ENCODE data around the gene GP1BB. TPM values are rescaled to one million over a fixed set of nuclear protein-coding genes. Genes with fewer than 3 reads are reported as not detected.

GP1BB gene
- total and polyA plus RNA-seq, 10 of the 15 experiments (the other 5 are each of a cell fraction or from before 2014, with no cell fraction given), result 0.05 to 0.28 (median 0.28) TPM; not detected in 7

DNA sequence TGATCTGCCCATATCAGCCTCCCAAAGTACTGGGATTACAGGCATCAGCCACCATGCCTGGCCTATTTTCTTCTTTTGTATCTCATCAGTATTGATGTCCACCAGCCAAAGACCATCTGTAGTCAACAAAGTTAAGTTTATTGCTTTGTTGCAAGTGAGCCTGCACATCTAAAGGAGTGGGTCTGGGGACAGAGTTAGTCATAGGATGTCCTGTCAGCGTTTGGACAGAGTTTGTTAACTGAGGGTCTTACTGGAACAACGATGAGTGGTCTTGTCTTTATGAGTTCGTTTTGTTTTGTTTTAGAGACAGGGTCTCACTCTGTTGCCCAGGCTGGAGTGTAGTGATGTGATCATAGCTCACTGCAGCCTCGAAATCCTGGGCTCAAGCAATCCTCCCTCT is 49.7 kb upstream of the GP1BB start:
- DNase-seq (ENCODE audit: low read depth, low spot score) (no peak), FAIRE-seq (no peak), ATAC-seq (no peak)
- SMC1A ChIA-PET (ENCODE audit: uncharacterized antibody, unreplicated experiment), result interaction anchor here (0.6 kb wide), 1 partner anchor 330 kb away, joined by 3 read pairs; no protein-coding TSS in a partner anchor
- Histone ChIP-seq H3K4me3 (no peak overlapping the region), H4K20me1 (ENCODE audit: control insufficient read depth, insufficient read depth) (no peaks in the 10 kb centered on the region), H3K9ac (ENCODE audit: control insufficient read depth, insufficient read depth, low read length) (no peak overlapping the region), H3K4me1 (ENCODE audit: control insufficient read depth, insufficient read depth, low read length) (no peaks in the 10 kb centered on the region), H3K79me2 (ENCODE audit: control insufficient read depth, insufficient read depth, low read length) (no peaks in the 10 kb centered on the region), H3K36me3 (ENCODE audit: control insufficient read depth in 2 of 2, insufficient read depth in 2 of 2, low read length in 1 of 2) (no peaks in the 10 kb centered on the region), H3K27ac (ENCODE audit: control insufficient read depth, insufficient read depth) (no peak overlapping the region), H2AFZ (ENCODE audit: control insufficient read depth, low read depth, low read length) (no peak overlapping the region), H3K4me2 (ENCODE audit: control insufficient read depth, insufficient read depth) (no peak overlapping the region), H3K27me3 (replicated peaks in 1 of 2; ENCODE audit: control insufficient read depth in 2 of 2, insufficient read depth in 2 of 2, low read length in 1 of 2) (no peaks in the 10 kb centered on the region), H3K9me3 (replicated peaks; ENCODE audit: control insufficient read depth, insufficient read depth, low read length) (no peaks in the 10 kb centered on the region)
- RAD21 ChIA-PET (ENCODE audit: unreplicated experiment), result no interaction called here
- CTCF ChIA-PET, result no interaction called here
- TF ChIP-seq CREB1 (IDR thresholded peaks at IDR 0.05; ENCODE audit: low read depth), result no peak
- in situ Hi-C loops (cut with MboI) (no loop called here), intact Hi-C loops (cut with micrococcal nuclease; ENCODE audit: unreplicated experiment) (no loop called here)
- no TSS peak for BruUV-seq (replicated peaks)
- POLR2A ChIA-PET, result no interaction called here
- 19% methylated on average over 4 of the region's 4 CpGs for WGBS (ENCODE audit: insufficient coverage, insufficient replicate concordance, low lambda C conversion rate, missing lambda C conversion rate)

DNA sequence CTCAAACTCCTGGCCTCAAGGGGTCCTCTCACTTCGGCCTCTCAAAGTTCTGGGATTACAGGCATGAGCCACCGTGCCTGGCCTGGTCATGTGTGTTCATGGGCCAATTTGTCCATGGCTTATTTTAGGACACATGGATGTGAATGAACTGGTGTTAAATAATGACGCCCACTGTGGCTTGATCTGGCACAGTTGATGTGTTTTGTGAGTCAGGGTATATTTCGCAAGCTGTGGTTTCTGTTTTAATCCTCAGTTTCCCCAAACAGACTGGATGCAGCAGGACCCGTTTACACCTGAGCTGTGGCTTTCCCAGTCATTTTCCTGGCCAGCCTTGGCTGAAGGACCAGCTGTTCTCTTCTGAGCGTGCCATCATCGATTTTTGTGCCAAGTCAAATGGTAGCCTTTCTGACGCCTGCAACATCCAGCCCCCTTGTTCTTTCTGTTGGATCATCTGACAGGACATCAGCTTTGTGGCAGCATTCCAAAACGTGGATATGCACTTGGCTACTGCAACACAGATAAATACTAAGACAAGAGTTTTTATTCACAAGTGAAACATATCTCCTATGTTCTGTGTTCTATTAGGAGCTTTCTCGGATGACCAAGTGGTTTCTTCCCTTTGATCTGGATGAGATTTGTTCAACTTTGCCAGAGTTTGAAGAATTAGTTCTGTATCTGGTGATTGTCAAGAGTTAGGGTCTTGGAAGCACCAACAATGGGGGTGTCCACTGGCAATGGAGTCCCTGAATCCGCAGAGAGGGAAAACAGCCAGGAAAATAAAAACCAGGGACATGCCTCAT is 49.0 kb upstream of the GP1BB start:
- no peak overlapping the region for H2AFZ ChIP-seq (ENCODE audit: control insufficient read depth, low read depth, low read length)
- in situ Hi-C loops (cut with MboI) (no loop called here), intact Hi-C loops (cut with micrococcal nuclease; ENCODE audit: unreplicated experiment) (no loop called here)
- CTCF ChIA-PET, result no interaction called here
- no peak overlapping the region for H3K27ac ChIP-seq (ENCODE audit: control insufficient read depth, insufficient read depth)
- no peaks in the 10 kb centered on the region for H3K27me3 ChIP-seq (replicated peaks in 1 of 2; ENCODE audit: control insufficient read depth in 2 of 2, insufficient read depth in 2 of 2, low read length in 1 of 2)
- SMC1A ChIA-PET (ENCODE audit: uncharacterized antibody, unreplicated experiment), result no interaction called here
- POLR2A ChIA-PET, result no interaction called here
- H3K36me3 ChIP-seq (ENCODE audit: control insufficient read depth in 2 of 2, insufficient read depth in 2 of 2, low read length in 1 of 2), result no peaks in the 10 kb centered on the region
- H3K4me1 ChIP-seq (ENCODE audit: control insufficient read depth, insufficient read depth, low read length), result no peaks in the 10 kb centered on the region
- TF ChIP-seq MEF2A (IDR thresholded peaks at IDR 0.05; ENCODE audit: insufficient read depth, low read depth, low read length) (no peak), SIN3A (IDR thresholded peaks at IDR 0.05; ENCODE audit: low read depth, low read length) (no peak), CHD2 (IDR thresholded peaks at IDR 0.05; ENCODE audit: borderline replicate concordance, low read depth, low read length) (no peak), PML (IDR thresholded peaks at IDR 0.05; ENCODE audit: low read length) (no peak), CREB1 (IDR thresholded peaks at IDR 0.05; ENCODE audit: low read depth) (no peak), HDAC6 (IDR thresholded peaks at IDR 0.05; ENCODE audit: unreplicated experiment) (no peak), ZZZ3 (IDR thresholded peaks at IDR 0.05; ENCODE audit: control insufficient read depth, insufficient read length, low read depth) (no peak)
- no peaks in the 10 kb centered on the region for H4K20me1 ChIP-seq (ENCODE audit: control insufficient read depth, insufficient read depth)
- no peak overlapping the region for H3K9ac ChIP-seq (ENCODE audit: control insufficient read depth, insufficient read depth, low read length)
- FAIRE-seq (no peak), DNase-seq (ENCODE audit: low read depth, low spot score) (no peak), ATAC-seq (no peak)
- no TSS peak for BruUV-seq (replicated peaks)
- no peaks in the 10 kb centered on the region for H3K9me3 ChIP-seq (replicated peaks; ENCODE audit: control insufficient read depth, insufficient read depth, low read length)
- 15% methylated on average over 11 of the region's 11 CpGs for WGBS (ENCODE audit: insufficient coverage, insufficient replicate concordance, low lambda C conversion rate, missing lambda C conversion rate)
- no peak overlapping the region for H3K4me2 ChIP-seq (ENCODE audit: control insufficient read depth, insufficient read depth)
- RAD21 ChIA-PET (ENCODE audit: unreplicated experiment), result no interaction called here
- no peak overlapping the region for H3K4me3 ChIP-seq
- no peaks in the 10 kb centered on the region for H3K79me2 ChIP-seq (ENCODE audit: control insufficient read depth, insufficient read depth, low read length)
